Thymus (tissue), 11 donors: ENCODE results near the gene VPS26A. TPM values are rescaled to one million over a fixed set of nuclear protein-coding genes. Genes with fewer than 3 reads are reported as not detected.

Source experiments
- DNase-seq, 9 donors: peaks; one replicate each; pipeline ENCODE4 v3.0.0-alpha.2; 2013; ENCODE audit warnings: low spot score in 9 of 9, low read depth in 6 of 9, missing footprints in 1 of 9
- H3K27ac ChIP-seq, 2 donors: one replicate each; pipeline ENCODE4 v1.5.1; 2013; ENCODE audit warnings: control low read depth in 1 of 2, low read depth in 1 of 2, low read length in 1 of 2, mild to moderate bottlenecking in 1 of 2, moderate library complexity in 1 of 2
- H3K27me3 ChIP-seq, 2 donors: one replicate each; pipeline ENCODE4 v1.5.1; 2013; ENCODE audit warnings: low read length in 1 of 2; ENCODE audit not compliant: control insufficient read depth in 2 of 2, insufficient read depth in 1 of 2
- H3K36me3 ChIP-seq, 2 donors: one replicate each; pipeline ENCODE4 v1.5.1; 2013; ENCODE audit warnings: low read length in 1 of 2, mild to moderate bottlenecking in 1 of 2, moderate library complexity in 1 of 2; ENCODE audit not compliant: control insufficient read depth in 2 of 2, insufficient read depth in 2 of 2
- H3K4me1 ChIP-seq, 2 donors: one replicate each; pipeline ENCODE4 v1.5.1; 2013; ENCODE audit warnings: low read length in 2 of 2; ENCODE audit not compliant: control insufficient read depth in 2 of 2, insufficient read depth in 2 of 2
- H3K4me3 ChIP-seq, 2 donors: one replicate each; pipeline ENCODE4 v1.5.1; 2013; ENCODE audit warnings: low read length in 2 of 2, control low read depth in 1 of 2, mild to moderate bottlenecking in 1 of 2
- H3K9me3 ChIP-seq, 2 donors: one replicate each; pipeline ENCODE4 v1.5.1; 2013; ENCODE audit warnings: low read length in 1 of 2, mild to moderate bottlenecking in 1 of 2; ENCODE audit not compliant: control insufficient read depth in 2 of 2, insufficient read depth in 1 of 2
- WGBS: extraction: QIAGEN DNeasy Blood & Tissue Kit; methylation state at CpG from one replicate; pipeline ENCODE4 v1.1.7; 2013; 5-methylcytosine and 5-hydroxymethylcytosine counted together
- polyA plus RNA-seq: library from polyadenylated mRNA; stranded (reverse); fragments of 200-250 nt; gene quantifications from one replicate; pipeline ENCODE4 v1.2.3, GENCODE V29; 2013
- total RNA-seq: library from RNA; stranded (reverse); fragments of 120-200 nt; gene quantifications from one replicate; pipeline ENCODE4 v1.2.4, GENCODE V29; 2013
- donor health status: healthy.

VPS26A gene
- total and polyA plus RNA-seq, 2 donors: 14.6 to 44.2 TPM

- peak overlapping the region; percentile 59 to 96 for H3K4me3 ChIP-seq
- no peaks in the 10 kb centered on the region for H3K27me3 ChIP-seq
- H3K4me1 ChIP-seq: peaks cover 13 to 37% of the 10 kb centered on the region in 2 donors
- 19% methylated on average over 3 of the region's 3 CpGs for WGBS
- no peaks in the 10 kb centered on the region for H3K36me3 ChIP-seq
- H3K27ac ChIP-seq: peak overlapping the region; percentile 95 to 97
- peak in 1 of 9 donors; percentile 8 for DNase-seq
- no peaks in the 10 kb centered on the region for H3K9me3 ChIP-seq
Observed at GRCh38 chr10:69088471-69088769, 35.6 kb upstream of the VPS26A start.

GRCh38 chr10:69088801-69089501 is 35.0 kb upstream of the VPS26A start:
- 38% methylated on average over 10 of the region's 10 CpGs for WGBS
- peak overlapping the region; percentile 73 to 95 for H3K27ac ChIP-seq
- peak in 5 of 9 donors; percentile 51 to 81 (median 54) for DNase-seq
- H3K36me3 ChIP-seq: no peaks in the 10 kb centered on the region
- H3K4me3 ChIP-seq: peak overlapping the region; percentile 59 to 96
- H3K9me3 ChIP-seq: no peaks in the 10 kb centered on the region
- peaks cover 13 to 37% of the 10 kb centered on the region in 2 donors for H3K4me1 ChIP-seq
- no peaks in the 10 kb centered on the region for H3K27me3 ChIP-seq

- 56% methylated on average over 16 of the region's 16 CpGs for WGBS
- Histone ChIP-seq H3K27me3 (no peaks in the 10 kb centered on the region), H3K4me3 (peak overlapping the region; percentile 59 to 96), H3K36me3 (no peaks in the 10 kb centered on the region), H3K4me1 (peaks cover 13 to 37% of the 10 kb centered on the region in 2 donors), H3K27ac (peak overlapping the region; percentile 75 to 95), H3K9me3 (no peaks in the 10 kb centered on the region)
- peak in 3 of 9 donors; percentile 45 to 68 (median 48) for DNase-seq
Observed at GRCh38 chr10:69089638-69090599, 34.1 kb upstream of the VPS26A start.

- H3K27me3 ChIP-seq: no peaks in the 10 kb centered on the region
- H3K36me3 ChIP-seq: no peaks in the 10 kb centered on the region
- WGBS: 98% methylated on average over 1 of the region's 1 CpG
- no peaks in the 10 kb centered on the region for H3K9me3 ChIP-seq
- DNase-seq: no peak
- H3K27ac ChIP-seq: peak overlapping the region; percentile 75 to 84
- peaks cover 13 to 33% of the 10 kb centered on the region in 2 donors for H3K4me1 ChIP-seq
- H3K4me3 ChIP-seq: peak overlapping the region in 1 of 2 donors; percentile 96
Observed at GRCh38 chr10:69090685-69091084, 33.3 kb upstream of the VPS26A start.

GRCh38 chr10:69091143-69091651 is 32.8 kb upstream of the VPS26A start:
- 50% methylated on average over 8 of the region's 8 CpGs for WGBS
- Histone ChIP-seq H3K27ac (peak overlapping the region in 1 of 2 donors; percentile 84), H3K27me3 (no peaks in the 10 kb centered on the region)

GRCh38 chr10:69092959-69093850 is 30.8 kb upstream of the VPS26A start:
- H3K27ac ChIP-seq: peak overlapping the region; percentile 49 to 56
- H3K36me3 ChIP-seq: no peaks in the 10 kb centered on the region
- peak overlapping the region in 1 of 2 donors; percentile 10 for H3K4me3 ChIP-seq
- no peaks in the 10 kb centered on the region for H3K9me3 ChIP-seq
- H3K27me3 ChIP-seq: no peaks in the 10 kb centered on the region
- H3K4me1 ChIP-seq: peaks cover 11 to 20% of the 10 kb centered on the region in 2 donors
- peak; percentile 67 to 96 (median 91) for DNase-seq
- WGBS: 72% methylated on average over 17 of the region's 17 CpGs

More at GRCh38 chr10:69091143-69091651, 32.8 kb upstream of the VPS26A start:
- Histone ChIP-seq H3K4me3 (peak overlapping the region in 1 of 2 donors; percentile 96), H3K4me1 (peaks cover 13 to 31% of the 10 kb centered on the region in 2 donors), H3K36me3 (no peaks in the 10 kb centered on the region), H3K9me3 (no peaks in the 10 kb centered on the region)
- peak in 1 of 9 donors; percentile 31 for DNase-seq

- H3K9me3 ChIP-seq: no peaks in the 10 kb centered on the region
- no peak for DNase-seq
- peaks cover 11 to 20% of the 10 kb centered on the region in 2 donors for H3K4me1 ChIP-seq
- WGBS: 95% methylated on average over 1 of the region's 1 CpG
- H3K36me3 ChIP-seq: no peaks in the 10 kb centered on the region
- no peak overlapping the region for H3K27ac ChIP-seq
- no peak overlapping the region for H3K4me3 ChIP-seq
- no peaks in the 10 kb centered on the region for H3K27me3 ChIP-seq
Observed at GRCh38 chr10:69093933-69094332, 30.0 kb upstream of the VPS26A start.

GRCh38 chr10:69096045-69096444 is 27.9 kb upstream of the VPS26A start:
- peaks cover 4 to 11% of the 10 kb centered on the region in 2 donors for H3K36me3 ChIP-seq
- H3K4me3 ChIP-seq: no peak overlapping the region
- no peak for DNase-seq
- no peaks in the 10 kb centered on the region for H3K27me3 ChIP-seq
- peaks cover 3 to 6% of the 10 kb centered on the region in 2 donors for H3K4me1 ChIP-seq
- H3K9me3 ChIP-seq: no peaks in the 10 kb centered on the region
- H3K27ac ChIP-seq: no peak overlapping the region
- 47% methylated on average over 2 of the region's 2 CpGs for WGBS
